H1 (cell line): Measurements from ENCODE around the gene STX16. TPM values are rescaled to one million over a fixed set of nuclear protein-coding genes. Genes with fewer than 3 reads are reported as not detected.

ENCODE experiments used
- CTCF ChIA-PET: fragments of 300-600 bp; sonication (Branson Sonifier 250); formaldehyde crosslinking; loops from one replicate; lab custom pipeline; 2021; ENCODE audit not compliant: partially characterized antibody; lab: Charles Lee
- POLR2A ChIA-PET: fragments of 300-600 bp; sonication (Branson Sonifier 250); formaldehyde crosslinking; loops from one replicate; lab custom pipeline; 2021; ENCODE audit warnings: inconsistent platforms; ENCODE audit not compliant: partially characterized antibody; lab: Charles Lee
- DNase-seq, 2 experiments: peaks; one replicate each; pipeline versions ENCODE4 v3.0.0 to v3.0.0-alpha.2; 2010 to 2022; ENCODE audit warnings: low spot score in 2 of 2, low read depth in 1 of 2, mixed read lengths in 1 of 2
- FAIRE-seq: peaks from 2 replicates; lab custom pipeline; 2011; peaks lifted over from hg19 to GRCh38; lab: Jason Lieb, UNC
- H2AFZ ChIP-seq: 2 replicates; pipeline ENCODE4 v1.8.1; 2012; ENCODE audit warnings: low read length, inconsistent platforms
- H2AK5ac ChIP-seq: 2 replicates; pipeline ENCODE4 v1.6.1; 2013; ENCODE audit warnings: low read depth, low read length
- H2BK120ac ChIP-seq: replicated peaks from 2 replicates; pipeline ENCODE3; 2013; ENCODE audit warnings: low read depth, low read length, inconsistent platforms
- H2BK12ac ChIP-seq: 2 replicates; pipeline ENCODE4 v1.6.1; 2013; ENCODE audit warnings: low read depth, low read length
- H2BK15ac ChIP-seq: 2 replicates; pipeline ENCODE4 v1.6.1; 2013; ENCODE audit warnings: low read length
- H2BK20ac ChIP-seq: 2 replicates; pipeline ENCODE4 v1.6.1; 2013; ENCODE audit warnings: low read length
- H2BK5ac ChIP-seq: 2 replicates; pipeline ENCODE4 v1.6.1; 2013; ENCODE audit warnings: low read depth, low read length
- H3K14ac ChIP-seq: 2 replicates; pipeline ENCODE4 v1.6.1; 2013; ENCODE audit warnings: inconsistent platforms; ENCODE audit not compliant: insufficient read length
- H3K18ac ChIP-seq: 2 replicates; pipeline ENCODE4 v1.6.1; 2013; ENCODE audit warnings: low read length; ENCODE audit errors: extremely low read depth
- H3K23ac ChIP-seq: 2 replicates; pipeline ENCODE4 v1.6.1; 2013; ENCODE audit warnings: inconsistent platforms; ENCODE audit not compliant: insufficient read length
- H3K23me2 ChIP-seq: 2 replicates; pipeline ENCODE4 v1.6.1; 2013; ENCODE audit warnings: low read depth, low read length
- H3K27ac ChIP-seq: 2 replicates; pipeline ENCODE4 v1.6.1; 2011; ENCODE audit warnings: low read depth, low read length, inconsistent platforms
- H3K27me3 ChIP-seq, 4 experiments: replicated peaks in 1 of 4; 1 replicate in 1 of 4; 2 replicates in 3 of 4; pipeline versions ENCODE4 v1.6.1 to v1.8.1; 2011 to 2013; ENCODE audit warnings: low read length in 3 of 4, mild to moderate bottlenecking in 3 of 4, inconsistent platforms in 2 of 4, mixed read lengths in 2 of 4, moderate library complexity in 1 of 4; ENCODE audit not compliant: control insufficient read depth in 3 of 4, insufficient read depth in 3 of 4; ENCODE audit errors: extremely low read depth in 1 of 4
- H3K36me3 ChIP-seq, 4 experiments: 2 replicates each; pipeline versions ENCODE4 v1.6.1 to v1.8.1; 2011 to 2013; ENCODE audit warnings: mild to moderate bottlenecking in 4 of 4, low read length in 3 of 4, moderate library complexity in 2 of 4, control low read depth in 1 of 4, inconsistent platforms in 1 of 4; ENCODE audit not compliant: insufficient read depth in 4 of 4, control insufficient read depth in 2 of 4
- H3K4ac ChIP-seq: replicated peaks from 2 replicates; pipeline ENCODE3; 2013; ENCODE audit warnings: low read length, low read depth, mixed read lengths, inconsistent platforms; ENCODE audit not compliant: insufficient read length
- H3K4me1 ChIP-seq, 4 experiments: replicated peaks in 1 of 4; 1 replicate in 1 of 4; 2 replicates in 3 of 4; pipeline versions ENCODE4 v1.6.1 to v1.8.1; 2011 to 2013; ENCODE audit warnings: low read length in 3 of 4, inconsistent platforms in 2 of 4, mixed read lengths in 1 of 4; ENCODE audit not compliant: insufficient read depth in 4 of 4, control insufficient read depth in 3 of 4
- H3K4me2 ChIP-seq, 2 experiments: 2 replicates each; pipeline versions ENCODE4 v1.6.1 to v1.8.1; 2011 to 2013; ENCODE audit warnings: low read depth in 2 of 2, low read length in 2 of 2, control low read depth in 1 of 2, inconsistent platforms in 1 of 2, mild to moderate bottlenecking in 1 of 2; ENCODE audit not compliant: insufficient read depth in 1 of 2
- H3K4me3 ChIP-seq, 4 experiments: fragments of 200-600, 300-600 bp in 1 of 4; sonication (generic), shearing (Covaris generic), sonication (Bioruptor Twin) in 1 of 4; 2 replicates each; pipeline versions ENCODE4 v1.5.1 to v1.8.1; 2011 to 2016; ENCODE audit warnings: low read length in 4 of 4, low read depth in 3 of 4, control low read depth in 2 of 4, inconsistent platforms in 2 of 4, mild to moderate bottlenecking in 2 of 4, mixed read lengths in 1 of 4, moderate library complexity in 1 of 4; ENCODE audit not compliant: insufficient read depth in 2 of 4; ENCODE audit errors: extremely low read depth in 1 of 4
- H3K56ac ChIP-seq: replicated peaks from 2 replicates; pipeline ENCODE3; 2013; ENCODE audit warnings: low read depth, mild to moderate bottlenecking, mixed read lengths, low read length, inconsistent platforms; ENCODE audit not compliant: insufficient read length
- H3K79me1 ChIP-seq: 2 replicates; pipeline ENCODE4 v1.6.1; 2013; ENCODE audit warnings: low read depth, low read length, control low read depth
- H3K79me2 ChIP-seq, 2 experiments: 2 replicates each; pipeline versions ENCODE4 v1.6.1 to v1.8.1; 2012 to 2013; ENCODE audit warnings: low read length in 2 of 2, mild to moderate bottlenecking in 2 of 2, inconsistent platforms in 1 of 2; ENCODE audit not compliant: insufficient read depth in 2 of 2, control insufficient read depth in 1 of 2
- H3K9ac ChIP-seq, 4 experiments: replicated peaks in 1 of 4; 1 replicate in 1 of 4; 2 replicates in 3 of 4; pipeline versions ENCODE4 v1.6.1 to v1.8.1; 2011 to 2013; ENCODE audit warnings: low read depth in 3 of 4, low read length in 3 of 4, control low read depth in 2 of 4, mild to moderate bottlenecking in 2 of 4, moderate library complexity in 2 of 4, inconsistent platforms in 1 of 4; ENCODE audit errors: extremely low read depth in 1 of 4
- H3K9me3 ChIP-seq, 2 experiments: 2 replicates each; pipeline versions ENCODE4 v1.6.1 to v1.8.1; 2012 to 2013; ENCODE audit warnings: mild to moderate bottlenecking in 2 of 2, moderate library complexity in 2 of 2, control low read depth in 1 of 2, inconsistent platforms in 1 of 2, low read depth in 1 of 2, low read length in 1 of 2, mixed read lengths in 1 of 2; ENCODE audit not compliant: insufficient read depth in 2 of 2
- H4K20me1 ChIP-seq, 2 experiments: replicated peaks in 1 of 2; 2 replicates each; pipeline versions ENCODE3 to v1.8.1; 2011 to 2013; ENCODE audit warnings: inconsistent platforms in 2 of 2, low read length in 2 of 2, mild to moderate bottlenecking in 1 of 2; ENCODE audit not compliant: insufficient read depth in 2 of 2, control insufficient read depth in 1 of 2
- H4K5ac ChIP-seq: 2 replicates; pipeline ENCODE4 v1.6.1; 2013; ENCODE audit warnings: low read length, low read depth, mixed read lengths, inconsistent platforms; ENCODE audit not compliant: insufficient read length
- H4K8ac ChIP-seq: 2 replicates; pipeline ENCODE4 v1.8.0; 2013; ENCODE audit warnings: mild to moderate bottlenecking, moderate library complexity, low read length, inconsistent platforms; ENCODE audit not compliant: insufficient read depth; ENCODE audit errors: extremely low read depth
- H4K91ac ChIP-seq: replicated peaks from 2 replicates; pipeline ENCODE3; 2013; ENCODE audit warnings: low read length, mixed read lengths, inconsistent platforms; ENCODE audit not compliant: insufficient read length
- EZH2 ChIP-seq: fragments of 200-600 bp; sonication (generic); IDR thresholded peaks from 2 replicates; pipeline ENCODE4 v1.7.1; 2012; ENCODE audit warnings: low read depth, mild to moderate bottlenecking, moderate library complexity, low read length, inconsistent platforms; ENCODE audit not compliant: severe bottlenecking
- WGBS, 2 experiments: shearing (Covaris generic) in 1 of 2; methylation state at CpG; one replicate each; pipeline versions ENCODE4 v1.1.6 to v1.1.7; 2013 to 2015; ENCODE audit warnings: low lambda C conversion rate in 2 of 2, mixed read lengths in 2 of 2, inconsistent platforms in 1 of 2, low coverage in 1 of 2, missing lambda C conversion rate in 1 of 2; ENCODE audit not compliant: insufficient replicate concordance in 2 of 2, insufficient coverage in 1 of 2, insufficient read length in 1 of 2; ENCODE audit errors: extremely low coverage in 1 of 2, missing lambda C conversion rate in 1 of 2; 5-methylcytosine and 5-hydroxymethylcytosine counted together
- polyA plus RNA-seq, 7 experiments: library from polyadenylated mRNA; depleted of rRNA in 3 of 7; stranded (reverse) in 5 of 7; unstranded in 2 of 7; fragments of >200 nt in 5 of 7; fragments of 200-250 nt in 2 of 7; gene quantifications; 1 replicate in 5 of 7; 2 replicates in 1 of 7; 4 replicates in 1 of 7; pipeline versions ENCODE4 v1.2.1 to v1.2.3, GENCODE V29; 2011 to 2013; ENCODE audit warnings: missing spikeins in 2 of 7, mixed read lengths in 2 of 7
- total RNA-seq: library from RNA; stranded (reverse); fragmentation: NEBNext Ultra II Directional; extraction: Animal tissue kit (Norgen Biotek cat#: 25700); gene quantifications from 2 replicates; pipeline ENCODE4 v1.2.1, GENCODE V29; 2021

STX16 gene
- total and polyA plus RNA-seq, 2 of the 8 experiments (the other 6 are each of a cell fraction or from before 2014, with no cell fraction given) = 45.2 to 61.6 TPM

GRCh38 chr20:58610071-58610800 is 40.8 kb upstream of the STX16 start:
- no peak for FAIRE-seq
- no peak for TF ChIP-seq EZH2

More at GRCh38 chr20:58610071-58610800, 40.8 kb upstream of the STX16 start:
- no peak overlapping the region for H2BK120ac ChIP-seq
- no peaks in the 10 kb centered on the region for H3K79me2 ChIP-seq
- no peak overlapping the region for H2BK12ac ChIP-seq
- no peaks in the 10 kb centered on the region; a peak in 2 of 7 replicates for H3K27me3 ChIP-seq
- no peak overlapping the region for H3K4ac ChIP-seq
- H3K14ac ChIP-seq = no peak overlapping the region
- H3K4me3 ChIP-seq = no peak overlapping the region
- no peak overlapping the region for H3K9ac ChIP-seq
- no peak overlapping the region; the same call in 1 of the 2 replicates for H4K8ac ChIP-seq
- H2AFZ ChIP-seq = no peak overlapping the region
- no peaks in the 10 kb centered on the region; a peak in 1 of 8 replicates for H3K36me3 ChIP-seq
- H3K23me2 ChIP-seq = no peaks in the 10 kb centered on the region
- H2BK5ac ChIP-seq = no peak overlapping the region
- no peak overlapping the region for H3K56ac ChIP-seq
- CTCF ChIA-PET = interaction anchor here (1.1 to 1.3 kb wide), 3 partner anchors 10 to 127 kb away, joined by 3 to 4 read pairs (median 4); no protein-coding TSS in a partner anchor
- no peaks in the 10 kb centered on the region for H3K79me1 ChIP-seq
- no peak overlapping the region for H4K91ac ChIP-seq
- no peaks in the 10 kb centered on the region; a peak in 1 of 4 replicates for H3K9me3 ChIP-seq
- H3K4me1 ChIP-seq = no peaks in the 10 kb centered on the region; a peak in 3 of 7 replicates
- POLR2A ChIA-PET = interaction anchor here (1.1 to 1.4 kb wide), 2 partner anchors 9 to 41 kb away, joined by 3 read pairs; partner anchors contain the start of gene STX16
- DNase-seq = no peak
- WGBS, 2 experiments = 97% methylated on average over 19 of the region's 19 CpGs; no CpG with 5 or more reads in 1 of the 2 experiments
- H4K5ac ChIP-seq = no peak overlapping the region
- no peak overlapping the region for H2AK5ac ChIP-seq
- no peak overlapping the region for H3K27ac ChIP-seq
- no peak overlapping the region for H3K23ac ChIP-seq
- no peaks in the 10 kb centered on the region for H4K20me1 ChIP-seq
- H2BK15ac ChIP-seq = no peak overlapping the region
- H3K4me2 ChIP-seq = no peak overlapping the region
- no peak overlapping the region for H3K18ac ChIP-seq
- no peak overlapping the region for H2BK20ac ChIP-seq
